CD4-positive, alpha-beta T cell treated with Interleukin-1 beta for 1 hour (primary cell): ENCODE results near the gene FCHSD1.
A peak's percentile ranks its signal among the peaks of the same experiment; 100 is the strongest.

Experiments used
- DNase-seq, 2 donors: peaks; one replicate each; pipeline ENCODE4 v3.0.0-alpha.2; 2020 to 2022

FCHSD1 gene

GRCh38 chr5:141640698-141641097 lies 10.5 kb downstream of the FCHSD1 start:
- no peak for DNase-seq

GRCh38 chr5:141640051-141640415 lies 11.2 kb downstream of the FCHSD1 start:
- DNase-seq, result no peak

- no peak for DNase-seq
Measured at GRCh38 chr5:141639357-141640050, 11.7 kb downstream of the FCHSD1 start.

- no peak for DNase-seq
Measured at GRCh38 chr5:141638771-141639170, 12.4 kb downstream of the FCHSD1 start.

GRCh38 chr5:141637767-141638419 lies 13.3 kb downstream of the FCHSD1 start:
- DNase-seq, result peak; percentile 69 to 73

GRCh38 chr5:141637123-141637766 lies 14.0 kb downstream of the FCHSD1 start:
- peak; percentile 45 to 58 for DNase-seq

GRCh38 chr5:141636413-141637122 lies 14.7 kb downstream of the FCHSD1 start, which contains the start of the genes HDAC3 and RELL2:
Gene HDAC3 (minus strand): TSS chr5:141636849. CDS start chr5:141636790, 59 bp downstream.
Gene RELL2 (plus strand): TSS chr5:141636997. CDS start chr5:141638226, 1,229 bp downstream.
- peak; percentile 91 to 93 for DNase-seq

GRCh38 chr5:141636106-141636412 lies 15.2 kb downstream of the FCHSD1 start:
- no peak for DNase-seq

- no peak for DNase-seq
Measured at GRCh38 chr5:141635646-141636045, 15.6 kb downstream of the FCHSD1 start.

GRCh38 chr5:141634720-141635119 lies 16.5 kb downstream of the FCHSD1 start:
- DNase-seq, result no peak

GRCh38 chr5:141633871-141634561 lies 17.2 kb downstream of the FCHSD1 start:
- DNase-seq, result no peak

- DNase-seq, result no peak
Measured at GRCh38 chr5:141632650-141633049, 18.6 kb downstream of the FCHSD1 start.

GRCh38 chr5:141630570-141631140 lies 20.6 kb downstream of the FCHSD1 start:
- DNase-seq, result no peak

- no peak for DNase-seq
Measured at GRCh38 chr5:141628175-141628788, 22.9 kb downstream of the FCHSD1 start.

GRCh38 chr5:141623611-141624010 lies 27.6 kb downstream of the FCHSD1 start:
- no peak for DNase-seq

GRCh38 chr5:141623186-141623585 lies 28.0 kb downstream of the FCHSD1 start:
- peak in 1 of 2 donors; percentile 42 for DNase-seq

- peak; percentile 98 for DNase-seq
Measured at GRCh38 chr5:141618804-141619554, 32.2 kb downstream of the FCHSD1 start, which contains the start of gene DIAPH1. Gene DIAPH1 (minus strand): TSS chr5:141619000. CDS start chr5:141618914, 86 bp downstream.

GRCh38 chr5:141618030-141618803 lies 33.0 kb downstream of the FCHSD1 start:
- DNase-seq, result peak; percentile 36 to 66

- DNase-seq, result no peak
Measured at GRCh38 chr5:141617682-141618029, 33.6 kb downstream of the FCHSD1 start.

- no peak for DNase-seq
Measured at GRCh38 chr5:141617128-141617527, 34.1 kb downstream of the FCHSD1 start.
